ENCODE measurements around the gene BLMH.

BLMH gene

GRCh38 chr17:30336369-30337171 lies 44.8 kb upstream of the BLMH start:
- H3K9ac ChIP-seq (ENCODE audit: low read depth, low read length, poor library complexity), result no peak overlapping the region
- no peak overlapping the region for H3K4me2 ChIP-seq (ENCODE audit: insufficient read depth, low read length, poor library complexity, severe bottlenecking)
- no peak overlapping the region for H4K8ac ChIP-seq (ENCODE audit: low read depth, low read length)
- H3K9me3 ChIP-seq (replicated peaks in 1 of 2; ENCODE audit: control insufficient read depth in 2 of 2, insufficient read depth in 1 of 2, low read depth in 1 of 2, low read length in 2 of 2), result no peaks in the 10 kb centered on the region
- peak; percentile 29 for DNase-seq (ENCODE audit: low spot score)
- H3K27me3 ChIP-seq (ENCODE audit: control insufficient read depth in 3 of 3, insufficient read depth in 3 of 3, low read depth in 1 of 3, low read length in 3 of 3), result no peaks in the 10 kb centered on the region
- no peak overlapping the region for H2BK5ac ChIP-seq (ENCODE audit: low read length)
- H3K18ac ChIP-seq (ENCODE audit: low read length), result no peak overlapping the region
- H3K4me3 ChIP-seq (ENCODE audit: low read length in 2 of 2), result no peak overlapping the region
- H3K4ac ChIP-seq (ENCODE audit: low read length), result no peak overlapping the region
- no peak overlapping the region for H3K23ac ChIP-seq (ENCODE audit: low read depth, low read length, poor library complexity)
- H2BK12ac ChIP-seq (ENCODE audit: low read length), result no peak overlapping the region
- H3K36me3 ChIP-seq (replicated peaks in 1 of 2; ENCODE audit: control insufficient read depth in 2 of 2, insufficient read depth in 2 of 2, low read length in 2 of 2), result no peaks in the 10 kb centered on the region
- H2BK120ac ChIP-seq (ENCODE audit: low read depth, low read length), result no peak overlapping the region
- no peak overlapping the region for H3K27ac ChIP-seq (replicated peaks; ENCODE audit: low read length)
- H2BK15ac ChIP-seq (ENCODE audit: low read length), result peak overlapping the region; percentile 31
- H2AFZ ChIP-seq (ENCODE audit: low read length), result no peak overlapping the region
- no CpG with 5 or more reads among the region's 8 CpGs for WGBS, 2 donors (ENCODE audit: extremely low coverage in 2 of 2, insufficient read length in 2 of 2, insufficient replicate concordance in 1 of 2)
- no peaks in the 10 kb centered on the region for H3K79me1 ChIP-seq (ENCODE audit: low read depth, low read length)
- H3K4me1 ChIP-seq (ENCODE audit: control insufficient read depth in 2 of 2, insufficient read depth in 1 of 2, low read depth in 1 of 2, low read length in 2 of 2), result peaks cover 4 to 5% of the 10 kb centered on the region in 2 donors
- H2AK5ac ChIP-seq (ENCODE audit: low read depth, low read length), result no peak overlapping the region
- H4K91ac ChIP-seq (ENCODE audit: low read depth, low read length, poor library complexity), result no peak overlapping the region
- no peak overlapping the region for H3K14ac ChIP-seq (ENCODE audit: low read length)

- H2BK5ac ChIP-seq (ENCODE audit: low read length), result no peak overlapping the region
- H3K18ac ChIP-seq (ENCODE audit: low read length), result no peak overlapping the region
- H4K91ac ChIP-seq (ENCODE audit: low read depth, low read length, poor library complexity), result no peak overlapping the region
- H3K9ac ChIP-seq (ENCODE audit: low read depth, low read length, poor library complexity), result no peak overlapping the region
- H2AK5ac ChIP-seq (ENCODE audit: low read depth, low read length), result no peak overlapping the region
- H3K14ac ChIP-seq (ENCODE audit: low read length), result no peak overlapping the region
- peaks cover 0 to 5% of the 10 kb centered on the region in 2 donors for H3K4me1 ChIP-seq (ENCODE audit: control insufficient read depth in 2 of 2, insufficient read depth in 1 of 2, low read depth in 1 of 2, low read length in 2 of 2)
- H2BK120ac ChIP-seq (ENCODE audit: low read depth, low read length), result no peak overlapping the region
- no peak overlapping the region for H3K27ac ChIP-seq (replicated peaks; ENCODE audit: low read length)
- H2AFZ ChIP-seq (ENCODE audit: low read length), result no peak overlapping the region
- no peaks in the 10 kb centered on the region for H3K27me3 ChIP-seq (ENCODE audit: control insufficient read depth in 3 of 3, insufficient read depth in 3 of 3, low read depth in 1 of 3, low read length in 3 of 3)
- no peaks in the 10 kb centered on the region for H3K36me3 ChIP-seq (replicated peaks in 1 of 2; ENCODE audit: control insufficient read depth in 2 of 2, insufficient read depth in 2 of 2, low read length in 2 of 2)
- H3K23ac ChIP-seq (ENCODE audit: low read depth, low read length, poor library complexity), result no peak overlapping the region
- DNase-seq (ENCODE audit: low spot score), result no peak
- no CpG with 5 or more reads among the region's 4 CpGs for WGBS, 2 donors (ENCODE audit: extremely low coverage in 2 of 2, insufficient read length in 2 of 2, insufficient replicate concordance in 1 of 2)
- no peak overlapping the region for H3K4me3 ChIP-seq (ENCODE audit: low read length in 2 of 2)
- no peak overlapping the region for H3K4me2 ChIP-seq (ENCODE audit: insufficient read depth, low read length, poor library complexity, severe bottlenecking)
- H2BK15ac ChIP-seq (ENCODE audit: low read length), result no peak overlapping the region
- H3K4ac ChIP-seq (ENCODE audit: low read length), result no peak overlapping the region
- no peaks in the 10 kb centered on the region for H3K9me3 ChIP-seq (replicated peaks in 1 of 2; ENCODE audit: control insufficient read depth in 2 of 2, insufficient read depth in 1 of 2, low read depth in 1 of 2, low read length in 2 of 2)
- H2BK12ac ChIP-seq (ENCODE audit: low read length), result no peak overlapping the region
- no peaks in the 10 kb centered on the region for H3K79me1 ChIP-seq (ENCODE audit: low read depth, low read length)
- H4K8ac ChIP-seq (ENCODE audit: low read depth, low read length), result no peak overlapping the region
These were observed 42.7 kb upstream of the BLMH start for GRCh38 chr17:30334421-30334820.

- Histone ChIP-seq H3K9ac (ENCODE audit: low read depth, low read length, poor library complexity) (no peak within 1 kb of the TSS), H3K9me3 (replicated peaks in 1 of 2; ENCODE audit: control insufficient read depth in 2 of 2, insufficient read depth in 1 of 2, low read depth in 1 of 2, low read length in 2 of 2) (no peaks in the 10 kb centered on the region), H3K4me2 (ENCODE audit: insufficient read depth, low read length, poor library complexity, severe bottlenecking) (no peak within 1 kb of the TSS), H2BK120ac (ENCODE audit: low read depth, low read length) (no peak within 1 kb of the TSS), H3K36me3 (replicated peaks in 1 of 2; ENCODE audit: control insufficient read depth in 2 of 2, insufficient read depth in 2 of 2, low read length in 2 of 2) (no peaks in the 10 kb centered on the region), H3K27ac (replicated peaks; ENCODE audit: low read length) (no peak within 1 kb of the TSS), H3K18ac (ENCODE audit: low read length) (no peak within 1 kb of the TSS), H3K4me1 (ENCODE audit: control insufficient read depth in 2 of 2, insufficient read depth in 1 of 2, low read depth in 1 of 2, low read length in 2 of 2) (peaks cover 0 to 5% of the 10 kb centered on the region in 2 donors), H4K8ac (ENCODE audit: low read depth, low read length) (no peak within 1 kb of the TSS), H2BK15ac (ENCODE audit: low read length) (no peak within 1 kb of the TSS), H4K91ac (ENCODE audit: low read depth, low read length, poor library complexity) (no peak within 1 kb of the TSS), H2AFZ (ENCODE audit: low read length) (no peak within 1 kb of the TSS), H3K14ac (ENCODE audit: low read length) (no peak within 1 kb of the TSS), H3K4ac (ENCODE audit: low read length) (no peak within 1 kb of the TSS), H3K4me3 (ENCODE audit: low read length in 2 of 2) (no peak within 1 kb of the TSS), H3K23ac (ENCODE audit: low read depth, low read length, poor library complexity) (no peak within 1 kb of the TSS), H3K27me3 (ENCODE audit: control insufficient read depth in 3 of 3, insufficient read depth in 3 of 3, low read depth in 1 of 3, low read length in 3 of 3) (no peaks in the 10 kb centered on the region), H2BK5ac (ENCODE audit: low read length) (no peak within 1 kb of the TSS), H2BK12ac (ENCODE audit: low read length) (no peak within 1 kb of the TSS), H3K79me1 (ENCODE audit: low read depth, low read length) (no peaks in the 10 kb centered on the region), H2AK5ac (ENCODE audit: low read depth, low read length) (no peak within 1 kb of the TSS)
- WGBS, 2 donors (ENCODE audit: extremely low coverage in 2 of 2, insufficient read length in 2 of 2, insufficient replicate concordance in 1 of 2), result no CpG with 5 or more reads among the region's 9 CpGs
- DNase-seq (ENCODE audit: low spot score), result no peak
These were observed 42.0 kb upstream of the BLMH start, which contains the start of gene TMIGD1 for GRCh38 chr17:30333503-30334360. Gene TMIGD1, minus strand, starts transcription at chr17:30334057. Its CDS starts 1,924 bp downstream, at chr17:30332133.

GRCh38 chr17:30332057-30332542 lies 40.4 kb upstream of the BLMH start:
- no peak for DNase-seq (ENCODE audit: low spot score)
- Histone ChIP-seq H3K79me1 (ENCODE audit: low read depth, low read length) (no peaks in the 10 kb centered on the region), H3K9me3 (replicated peaks in 1 of 2; ENCODE audit: control insufficient read depth in 2 of 2, insufficient read depth in 1 of 2, low read depth in 1 of 2, low read length in 2 of 2) (no peaks in the 10 kb centered on the region), H2BK120ac (ENCODE audit: low read depth, low read length) (no peak overlapping the region), H3K23ac (ENCODE audit: low read depth, low read length, poor library complexity) (no peak overlapping the region), H2BK5ac (ENCODE audit: low read length) (no peak overlapping the region), H3K4me3 (ENCODE audit: low read length in 2 of 2) (no peak overlapping the region), H3K18ac (ENCODE audit: low read length) (no peak overlapping the region), H4K8ac (ENCODE audit: low read depth, low read length) (no peak overlapping the region), H2BK12ac (ENCODE audit: low read length) (no peak overlapping the region), H3K4ac (ENCODE audit: low read length) (no peak overlapping the region), H3K27ac (replicated peaks; ENCODE audit: low read length) (no peak overlapping the region), H3K4me1 (ENCODE audit: control insufficient read depth in 2 of 2, insufficient read depth in 1 of 2, low read depth in 1 of 2, low read length in 2 of 2) (no peaks in the 10 kb centered on the region), H2BK15ac (ENCODE audit: low read length) (no peak overlapping the region), H3K27me3 (ENCODE audit: control insufficient read depth in 3 of 3, insufficient read depth in 3 of 3, low read depth in 1 of 3, low read length in 3 of 3) (no peaks in the 10 kb centered on the region), H3K14ac (ENCODE audit: low read length) (no peak overlapping the region), H2AK5ac (ENCODE audit: low read depth, low read length) (no peak overlapping the region), H3K36me3 (replicated peaks in 1 of 2; ENCODE audit: control insufficient read depth in 2 of 2, insufficient read depth in 2 of 2, low read length in 2 of 2) (no peaks in the 10 kb centered on the region), H3K4me2 (ENCODE audit: insufficient read depth, low read length, poor library complexity, severe bottlenecking) (no peak overlapping the region), H2AFZ (ENCODE audit: low read length) (peak overlapping the region; percentile 37), H3K9ac (ENCODE audit: low read depth, low read length, poor library complexity) (no peak overlapping the region), H4K91ac (ENCODE audit: low read depth, low read length, poor library complexity) (no peak overlapping the region)
- no CpG with 5 or more reads among the region's 4 CpGs for WGBS, 2 donors (ENCODE audit: extremely low coverage in 2 of 2, insufficient read length in 2 of 2, insufficient replicate concordance in 1 of 2)
